GM18909 (cell line): Measurements from ENCODE around the gene AMBP.

Source experiments
- ATAC-seq: cut with Tn5 transposase; IDR thresholded peaks from one replicate; pipeline ENCODE4 v1.9.1; 2021; ENCODE audit warnings: mild to moderate bottlenecking; ENCODE audit not compliant: unreplicated experiment, poor library complexity

Gene AMBP

GRCh38 chr9:114114364-114114763, 36.3 kb upstream of the AMBP start:
- ATAC-seq, result no peak

- ATAC-seq, result no peak
Observed at GRCh38 chr9:114112778-114113584, 34.9 kb upstream of the AMBP start.

- ATAC-seq, result no peak
Observed at GRCh38 chr9:114112325-114112724, 34.2 kb upstream of the AMBP start.

GRCh38 chr9:114110180-114110579, 32.1 kb upstream of the AMBP start:
- ATAC-seq, result no peak

GRCh38 chr9:114109124-114109523, 31.0 kb upstream of the AMBP start:
- no peak for ATAC-seq

- no peak for ATAC-seq
Observed at GRCh38 chr9:114108016-114108833, 30.1 kb upstream of the AMBP start.

- ATAC-seq, result no peak
Observed at GRCh38 chr9:114107286-114108001, 29.3 kb upstream of the AMBP start.

GRCh38 chr9:114105236-114105635, 27.1 kb upstream of the AMBP start:
- ATAC-seq, result no peak

- ATAC-seq, result no peak
Observed at GRCh38 chr9:114102484-114102883, 24.4 kb upstream of the AMBP start.

- no peak for ATAC-seq
Observed at GRCh38 chr9:114100536-114100935, 22.4 kb upstream of the AMBP start.

GRCh38 chr9:114099669-114100270, 21.7 kb upstream of the AMBP start:
- no peak for ATAC-seq

GRCh38 chr9:114098936-114099668, 21.0 kb upstream of the AMBP start, which contains the start of gene KIF12:
Gene KIF12, minus strand, starts transcription at chr9:114099292. Its CDS starts 16 bp downstream, at chr9:114099276.
- no peak for ATAC-seq

- ATAC-seq, result no peak
Observed at GRCh38 chr9:114098021-114098935, 20.2 kb upstream of the AMBP start.

GRCh38 chr9:114097613-114098020, 19.5 kb upstream of the AMBP start:
- no peak for ATAC-seq

- ATAC-seq, result no peak
Observed at GRCh38 chr9:114096866-114097612, 18.9 kb upstream of the AMBP start.

GRCh38 chr9:114096041-114096511, 18.0 kb upstream of the AMBP start:
- no peak for ATAC-seq

- no peak for ATAC-seq
Observed at GRCh38 chr9:114094971-114095370, 16.9 kb upstream of the AMBP start.
